ENCODE data around the gene RNF39.
"Not testable (repeated sequence)": the region's sequence is repeated elsewhere in the genome, so short reads cannot be mapped to it uniquely, and the experiment has no call there.

The RNF39 gene

GRCh38 chr6:30075094-30075789 is at the start of gene RNF39:
Gene RNF39, minus strand, starts transcription at chr6:30075769. Its CDS starts 184 bp downstream, at chr6:30075585.
- Histone ChIP-seq H3K27me3 (ENCODE audit: low read depth, low read length) (no peaks in the 10 kb centered on the region), H3K27ac (ENCODE audit: low read length) (no peak within 1 kb of the TSS), H4K20me1 (ENCODE audit: insufficient read depth, low read length) (no peaks in the 10 kb centered on the region), H3K4me1 (ENCODE audit: low read length) (no peaks in the 10 kb centered on the region), H3K9me3 (ENCODE audit: insufficient read depth, low read length) (no peaks in the 10 kb centered on the region), H2AFZ (ENCODE audit: low read depth, low read length) (no peak within 1 kb of the TSS), H3K36me3 (replicated peaks; ENCODE audit: low read depth, low read length) (no peaks in the 10 kb centered on the region), H3K9ac (ENCODE audit: low read length) (no peak within 1 kb of the TSS), H3K79me2 (ENCODE audit: low read length) (no peaks in the 10 kb centered on the region), H3K4me2 (ENCODE audit: low read length) (no peak within 1 kb of the TSS), H3K4me3 (ENCODE audit: low read length) (no peak within 1 kb of the TSS)
- TF ChIP-seq CTCF (IDR thresholded peaks at IDR 0.05; ENCODE audit: low read depth, low read length) (no peak), EZH2phosphoT487 (IDR thresholded peaks at IDR 0.05; ENCODE audit: low read depth) (no peak)

- Histone ChIP-seq H2AFZ (ENCODE audit: low read depth, low read length) (no peak overlapping the region), H3K36me3 (replicated peaks; ENCODE audit: low read depth, low read length) (no peaks in the 10 kb centered on the region), H3K9me3 (ENCODE audit: insufficient read depth, low read length) (no peaks in the 10 kb centered on the region), H3K79me2 (ENCODE audit: low read length) (no peaks in the 10 kb centered on the region), H4K20me1 (ENCODE audit: insufficient read depth, low read length) (no peaks in the 10 kb centered on the region), H3K27me3 (ENCODE audit: low read depth, low read length) (no peaks in the 10 kb centered on the region), H3K4me3 (ENCODE audit: low read length) (no peak overlapping the region), H3K4me2 (ENCODE audit: low read length) (no peak overlapping the region), H3K27ac (ENCODE audit: low read length) (no peak overlapping the region), H3K9ac (ENCODE audit: low read length) (no peak overlapping the region), H3K4me1 (ENCODE audit: low read length) (no peaks in the 10 kb centered on the region)
- no peak for TF ChIP-seq CTCF (IDR thresholded peaks at IDR 0.05; ENCODE audit: low read depth, low read length)
- no peak for TF ChIP-seq EZH2phosphoT487 (IDR thresholded peaks at IDR 0.05; ENCODE audit: low read depth)
Measured at GRCh38 chr6:30122515-30122914, 46.9 kb upstream of the RNF39 start.

- Histone ChIP-seq H3K79me2 (ENCODE audit: low read length) (no peaks in the 10 kb centered on the region), H3K4me1 (ENCODE audit: low read length) (no peaks in the 10 kb centered on the region), H3K4me3 (ENCODE audit: low read length) (no peak overlapping the region), H3K9me3 (ENCODE audit: insufficient read depth, low read length) (no peaks in the 10 kb centered on the region), H3K27me3 (ENCODE audit: low read depth, low read length) (no peaks in the 10 kb centered on the region), H3K36me3 (replicated peaks; ENCODE audit: low read depth, low read length) (no peaks in the 10 kb centered on the region), H2AFZ (ENCODE audit: low read depth, low read length) (no peak overlapping the region), H3K4me2 (ENCODE audit: low read length) (no peak overlapping the region), H3K9ac (ENCODE audit: low read length) (no peak overlapping the region), H4K20me1 (ENCODE audit: insufficient read depth, low read length) (no peaks in the 10 kb centered on the region), H3K27ac (ENCODE audit: low read length) (no peak overlapping the region)
- TF ChIP-seq CTCF (IDR thresholded peaks at IDR 0.05; ENCODE audit: low read depth, low read length) (no peak), EZH2phosphoT487 (IDR thresholded peaks at IDR 0.05; ENCODE audit: low read depth) (no peak)
Measured at GRCh38 chr6:30121446-30122366, 46.1 kb upstream of the RNF39 start.

GRCh38 chr6:30118691-30119090 is 43.1 kb upstream of the RNF39 start:
- H3K9ac ChIP-seq (ENCODE audit: low read length); H4K20me1 ChIP-seq (ENCODE audit: insufficient read depth, low read length); H3K27ac ChIP-seq (ENCODE audit: low read length); H3K9me3 ChIP-seq (ENCODE audit: insufficient read depth, low read length); H3K36me3 ChIP-seq (replicated peaks; ENCODE audit: low read depth, low read length); H3K4me2 ChIP-seq (ENCODE audit: low read length); H3K4me3 ChIP-seq (ENCODE audit: low read length); H3K27me3 ChIP-seq (ENCODE audit: low read depth, low read length); H2AFZ ChIP-seq (ENCODE audit: low read depth, low read length); H3K79me2 ChIP-seq (ENCODE audit: low read length): not testable (repeated sequence)
- H3K4me1 ChIP-seq (ENCODE audit: low read length), result peaks cover 17% of the 10 kb centered on the region

Measured in OCI-LY3 (cell line).